Measurements from ENCODE around the gene DNAH6. TPM values are rescaled to one million over a fixed set of nuclear protein-coding genes. Genes with fewer than 3 reads are reported as not detected.

DNAH6 gene
- total and polyA plus RNA-seq, 2 of the 13 experiments (the other 11 are each of a cell fraction or from before 2014, with no cell fraction given), result 0.01 TPM; not detected in 1

GRCh38 chr2:84652431-84652830, 136.1 kb downstream of the DNAH6 start (continued):
- TF ChIP-seq ZBTB37 (CRISPR knock-in tag; IDR thresholded peaks at IDR 0.05), result no peak
- no peak for TF ChIP-seq SRSF9 (IDR thresholded peaks at IDR 0.05; ENCODE audit: borderline replicate concordance, insufficient read depth, low read depth, low read length, poor library complexity, severe bottlenecking)
- no peak for TF ChIP-seq ZKSCAN1 (IDR thresholded peaks at IDR 0.05; ENCODE audit: low read length)
- TF ChIP-seq CAMTA2 (CRISPR knock-in tag; IDR thresholded peaks at IDR 0.05; ENCODE audit: borderline replicate concordance), result no peak
- no peak for TF ChIP-seq TBP (CRISPR knock-in tag; IDR thresholded peaks at IDR 0.05)
- TF ChIP-seq IRF9 (CRISPR knock-in tag; IDR thresholded peaks at IDR 0.05; ENCODE audit: borderline replicate concordance), result no peak
- TF ChIP-seq ZNF180 (CRISPR knock-in tag; IDR thresholded peaks at IDR 0.05; ENCODE audit: borderline replicate concordance, low read depth), result no peak
- no peak for TF ChIP-seq ZNF615 (CRISPR knock-in tag; IDR thresholded peaks at IDR 0.05; ENCODE audit: borderline replicate concordance)
- TF ChIP-seq CREBL2 (CRISPR knock-in tag; IDR thresholded peaks at IDR 0.05; ENCODE audit: borderline replicate concordance), result no peak

- 8% methylated on average over 3 of the region's 3 CpGs for WGBS (ENCODE audit: low lambda C conversion rate)
- ChIA-PET CTCF (ENCODE audit: low intra/inter-chr PET ratio, low total read pairs) (no interaction called here), POLR2A (no interaction called here)
- Histone ChIP-seq H3K27ac (ENCODE audit: extremely low read length, insufficient read depth, low read length) (no peak overlapping the region), H3K9me3 (ENCODE audit: low read length) (no peaks in the 10 kb centered on the region), H4K20me1 (ENCODE audit: insufficient read depth, low read length) (no peaks in the 10 kb centered on the region), H3K4me2 (ENCODE audit: low read depth, low read length) (no peak overlapping the region), H3K27me3 (ENCODE audit: control insufficient read depth in 1 of 2, insufficient read depth in 2 of 2, low read length in 2 of 2) (no peaks in the 10 kb centered on the region), H3K4me3 (replicated peaks in 1 of 3; ENCODE audit: insufficient read depth in 1 of 3, low read depth in 2 of 3, low read length in 3 of 3) (no peak overlapping the region), H3K4me1 (ENCODE audit: insufficient read depth, low read length) (no peaks in the 10 kb centered on the region), H3K36me3 (replicated peaks in 1 of 2; ENCODE audit: control insufficient read depth in 1 of 2, insufficient read depth in 2 of 2, low read length in 2 of 2) (no peaks in the 10 kb centered on the region), H2AFZ (ENCODE audit: low read length) (no peak overlapping the region), H3K9ac (ENCODE audit: insufficient read depth, low read depth, low read length) (no peak overlapping the region), H3K79me2 (ENCODE audit: insufficient read depth, low read length) (no peaks in the 10 kb centered on the region)
- intact Hi-C loops (cut with micrococcal nuclease; ENCODE audit: unreplicated experiment) (loop anchor here (1.0 kb wide), 1 partner anchor 229 kb away; no protein-coding TSS in a partner anchor), in situ Hi-C loops (cut with HindIII; ENCODE audit: extremely low pct_ligation_motif_present, low pct_unique_long_range_greater_than_20kb) (no loop called here)
- DNase-seq (ENCODE audit: low spot score), result no peak
- BruUV-seq (replicated peaks), result no TSS peak
- FAIRE-seq, result no peak
- ATAC-seq, result no peak
- TF ChIP-seq ZNF800 (CRISPR knock-in tag; IDR thresholded peaks at IDR 0.05), result no peak
- no peak for TF ChIP-seq WIZ (CRISPR knock-in tag; IDR thresholded peaks at IDR 0.05)
- TF ChIP-seq AHDC1 (CRISPR knock-in tag; IDR thresholded peaks at IDR 0.05; ENCODE audit: borderline replicate concordance), result no peak
- TF ChIP-seq CEBPB (IDR thresholded peaks at IDR 0.05; ENCODE audit: borderline replicate concordance, low read depth, low read length), result no peak
Measured at GRCh38 chr2:84653302-84653701, 137.0 kb downstream of the DNAH6 start.
